Astrocyte of the cerebellum (primary cell): ENCODE results near the gene SEC24C.
A peak's percentile ranks its signal among the peaks of the same experiment; 100 is the strongest.

ENCODE experiments used
- DNase-seq: peaks from one replicate; pipeline ENCODE4 v3.0.0-alpha.2; 2011; ENCODE audit warnings: low read depth
- H3K4me3 ChIP-seq: 2 replicates; pipeline ENCODE4 v1.5.1; 2011; ENCODE audit warnings: mild to moderate bottlenecking, low read depth, low read length, moderate library complexity
- in situ Hi-C: cut with HindIII; loops from 2 replicates; pipeline ENCODE4 v1.10.0; 2017; ENCODE audit warnings: low sequenced_read_pairs
- TF ChIP-seq, protein P1 (sequence below): IDR thresholded peaks from 2 replicates; pipeline ENCODE4 v1.5.1; 2012; ENCODE audit warnings: low read length, low read depth, moderate library complexity, mild to moderate bottlenecking; ENCODE audit errors: missing control alignments

The SEC24C gene

DNA sequence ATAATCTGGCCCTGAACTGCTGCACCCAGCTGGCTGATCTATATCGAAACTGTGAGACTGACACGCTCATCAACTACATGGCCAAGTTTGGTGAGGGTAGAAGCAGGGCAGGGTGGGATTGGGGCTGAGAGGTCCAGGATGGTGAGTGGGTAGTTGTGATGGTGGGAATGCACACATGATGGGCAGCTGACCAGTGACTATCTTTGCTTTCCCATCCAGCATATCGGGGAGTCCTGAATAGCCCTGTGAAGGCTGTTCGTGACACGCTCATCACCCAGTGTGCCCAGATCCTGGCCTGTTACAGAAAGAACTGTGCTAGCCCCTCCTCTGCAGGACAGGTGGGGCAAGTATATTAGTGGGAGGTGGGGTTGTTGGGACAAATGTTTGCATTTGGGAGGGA is 25.2 kb downstream of the SEC24C start:
- in situ Hi-C loops = no loop called here
- no peak overlapping the region for H3K4me3 ChIP-seq
- DNase-seq = no peak

GRCh38 chr10:73771722-73772280 is 27.6 kb downstream of the SEC24C start:
- peak; percentile 49 for DNase-seq
- H3K4me3 ChIP-seq = peak overlapping the region; percentile 78
- TF ChIP-seq, protein P1, sequence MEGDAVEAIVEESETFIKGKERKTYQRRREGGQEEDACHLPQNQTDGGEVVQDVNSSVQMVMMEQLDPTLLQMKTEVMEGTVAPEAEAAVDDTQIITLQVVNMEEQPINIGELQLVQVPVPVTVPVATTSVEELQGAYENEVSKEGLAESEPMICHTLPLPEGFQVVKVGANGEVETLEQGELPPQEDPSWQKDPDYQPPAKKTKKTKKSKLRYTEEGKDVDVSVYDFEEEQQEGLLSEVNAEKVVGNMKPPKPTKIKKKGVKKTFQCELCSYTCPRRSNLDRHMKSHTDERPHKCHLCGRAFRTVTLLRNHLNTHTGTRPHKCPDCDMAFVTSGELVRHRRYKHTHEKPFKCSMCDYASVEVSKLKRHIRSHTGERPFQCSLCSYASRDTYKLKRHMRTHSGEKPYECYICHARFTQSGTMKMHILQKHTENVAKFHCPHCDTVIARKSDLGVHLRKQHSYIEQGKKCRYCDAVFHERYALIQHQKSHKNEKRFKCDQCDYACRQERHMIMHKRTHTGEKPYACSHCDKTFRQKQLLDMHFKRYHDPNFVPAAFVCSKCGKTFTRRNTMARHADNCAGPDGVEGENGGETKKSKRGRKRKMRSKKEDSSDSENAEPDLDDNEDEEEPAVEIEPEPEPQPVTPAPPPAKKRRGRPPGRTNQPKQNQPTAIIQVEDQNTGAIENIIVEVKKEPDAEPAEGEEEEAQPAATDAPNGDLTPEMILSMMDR = no peak
- in situ Hi-C loops = no loop called here

More for the DNA sequence above, 25.2 kb downstream of the SEC24C start:
- TF ChIP-seq, protein P1 = no peak

DNA sequence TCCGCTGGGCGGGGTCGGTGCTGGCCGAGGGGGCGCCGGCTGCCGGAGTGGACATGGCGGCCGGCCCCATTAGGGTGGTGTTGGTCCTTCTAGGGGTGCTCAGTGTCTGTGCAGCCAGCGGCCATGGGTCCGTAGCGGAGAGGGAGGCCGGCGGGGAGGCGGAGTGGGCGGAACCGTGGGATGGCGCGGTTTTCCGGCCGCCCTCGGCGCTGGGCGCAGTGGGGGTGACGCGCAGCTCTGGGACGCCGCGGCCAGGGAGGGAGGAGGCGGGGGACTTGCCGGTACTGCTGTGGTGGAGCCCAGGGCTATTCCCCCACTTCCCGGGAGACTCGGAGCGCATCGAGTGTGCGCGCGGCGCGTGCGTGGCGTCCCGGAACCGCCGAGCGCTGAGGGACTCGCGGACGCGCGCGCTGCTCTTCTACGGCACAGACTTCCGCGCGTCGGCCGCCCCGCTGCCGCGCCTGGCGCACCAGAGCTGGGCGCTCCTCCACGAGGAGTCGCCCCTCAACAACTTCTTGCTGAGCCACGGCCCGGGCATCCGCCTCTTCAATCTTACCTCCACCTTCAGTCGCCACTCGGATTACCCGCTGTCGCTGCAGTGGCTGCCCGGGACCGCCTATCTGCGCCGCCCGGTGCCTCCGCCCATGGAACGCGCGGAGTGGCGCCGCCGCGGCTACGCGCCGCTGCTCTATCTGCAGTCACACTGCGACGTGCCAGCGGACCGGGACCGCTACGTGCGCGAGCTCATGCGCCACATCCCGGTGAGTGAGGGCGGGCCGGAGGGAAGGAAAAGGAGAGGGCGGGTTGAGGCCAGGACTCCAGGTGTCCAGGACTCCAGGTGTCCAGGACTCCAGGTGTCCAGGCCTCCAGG is 28.3 kb downstream of the SEC24C start:
- DNase-seq = no peak
- peak overlapping the region; percentile 78 for H3K4me3 ChIP-seq
- TF ChIP-seq, protein P1 = peak; percentile 7
- in situ Hi-C loops = no loop called here

GRCh38 chr10:73773152-73773879 is 29.1 kb downstream of the SEC24C start:
- in situ Hi-C loops = no loop called here
- TF ChIP-seq, protein P1 = no peak
- no peak for DNase-seq
- H3K4me3 ChIP-seq = peak overlapping the region; percentile 78

DNA sequence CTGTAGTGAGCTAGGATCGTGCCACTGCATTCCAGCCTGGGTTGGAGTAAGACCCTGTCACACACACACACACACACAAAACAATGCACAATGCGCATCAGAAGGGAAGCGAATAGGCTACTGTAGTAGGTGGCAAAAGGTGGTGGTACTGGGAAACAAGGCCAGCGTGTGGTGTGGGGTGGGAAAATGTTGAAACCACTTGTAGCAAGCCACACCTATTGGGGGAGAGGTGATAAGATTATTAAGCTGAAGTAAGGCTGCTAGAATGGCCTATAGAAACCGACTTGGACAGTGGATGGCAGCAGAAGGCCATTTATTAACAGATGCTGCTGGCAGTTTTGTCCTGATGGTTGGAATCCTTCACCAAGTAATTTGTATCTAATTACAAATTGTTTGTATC is 30.5 kb downstream of the SEC24C start:
- TF ChIP-seq, protein P1 = peak; percentile 2
- DNase-seq = no peak

GRCh38 chr10:73779018-73779417 is 34.8 kb downstream of the SEC24C start:
- TF ChIP-seq, protein P1 = no peak
- DNase-seq = no peak
- in situ Hi-C loops = no loop called here
- H3K4me3 ChIP-seq = no peak overlapping the region

More for the DNA sequence above, 30.5 kb downstream of the SEC24C start:
- H3K4me3 ChIP-seq = peak overlapping the region; percentile 78
- in situ Hi-C loops = no loop called here
